ENCODE results near the gene ZNF804A. TPM values are rescaled to one million over a fixed set of nuclear protein-coding genes. Genes with fewer than 3 reads are reported as not detected.

Gene ZNF804A
- total RNA-seq, 3 donors from 2014 or later: under 0.01 to 0.29 (median 0.16) TPM

DNA sequence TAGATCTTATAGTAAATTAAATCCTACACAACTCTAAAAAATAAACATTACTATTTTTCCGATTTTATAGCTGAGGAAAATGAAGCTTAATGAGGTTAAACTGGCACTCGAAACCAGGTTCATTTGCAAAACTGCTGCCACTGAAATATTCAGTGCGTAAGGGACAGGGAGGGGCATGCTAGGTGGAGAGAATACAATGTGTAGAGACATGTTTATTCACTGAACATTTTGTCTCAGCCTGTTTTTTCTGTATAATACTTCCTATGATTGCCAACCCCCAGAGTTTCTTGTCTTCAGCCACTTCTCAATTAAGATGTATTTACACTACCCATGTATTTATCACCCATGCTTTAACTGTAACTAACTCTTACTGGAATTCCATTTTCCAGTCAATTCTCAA is 31.6 kb upstream of the ZNF804A start:
- intact Hi-C loops (cut with DNase I; ENCODE audit: low total_unique reads): no loop called here
- no peak for DNase-seq (ENCODE audit: low spot score in 2 of 2)
- no peak overlapping the region for H3K27ac ChIP-seq
- no peaks in the 10 kb centered on the region for H3K4me1 ChIP-seq
- H3K9me3 ChIP-seq: no peaks in the 10 kb centered on the region
- no peaks in the 10 kb centered on the region for H3K27me3 ChIP-seq
- no peak for TF ChIP-seq POLR2AphosphoS5 (IDR thresholded peaks at IDR 0.05)
- TF ChIP-seq, protein P1, sequence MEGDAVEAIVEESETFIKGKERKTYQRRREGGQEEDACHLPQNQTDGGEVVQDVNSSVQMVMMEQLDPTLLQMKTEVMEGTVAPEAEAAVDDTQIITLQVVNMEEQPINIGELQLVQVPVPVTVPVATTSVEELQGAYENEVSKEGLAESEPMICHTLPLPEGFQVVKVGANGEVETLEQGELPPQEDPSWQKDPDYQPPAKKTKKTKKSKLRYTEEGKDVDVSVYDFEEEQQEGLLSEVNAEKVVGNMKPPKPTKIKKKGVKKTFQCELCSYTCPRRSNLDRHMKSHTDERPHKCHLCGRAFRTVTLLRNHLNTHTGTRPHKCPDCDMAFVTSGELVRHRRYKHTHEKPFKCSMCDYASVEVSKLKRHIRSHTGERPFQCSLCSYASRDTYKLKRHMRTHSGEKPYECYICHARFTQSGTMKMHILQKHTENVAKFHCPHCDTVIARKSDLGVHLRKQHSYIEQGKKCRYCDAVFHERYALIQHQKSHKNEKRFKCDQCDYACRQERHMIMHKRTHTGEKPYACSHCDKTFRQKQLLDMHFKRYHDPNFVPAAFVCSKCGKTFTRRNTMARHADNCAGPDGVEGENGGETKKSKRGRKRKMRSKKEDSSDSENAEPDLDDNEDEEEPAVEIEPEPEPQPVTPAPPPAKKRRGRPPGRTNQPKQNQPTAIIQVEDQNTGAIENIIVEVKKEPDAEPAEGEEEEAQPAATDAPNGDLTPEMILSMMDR (IDR thresholded peaks at IDR 0.05): no peak
- no peak for TF ChIP-seq POLR2A (IDR thresholded peaks at IDR 0.05)
- H3K4me3 ChIP-seq: no peak overlapping the region
- H3K36me3 ChIP-seq: no peaks in the 10 kb centered on the region

DNA sequence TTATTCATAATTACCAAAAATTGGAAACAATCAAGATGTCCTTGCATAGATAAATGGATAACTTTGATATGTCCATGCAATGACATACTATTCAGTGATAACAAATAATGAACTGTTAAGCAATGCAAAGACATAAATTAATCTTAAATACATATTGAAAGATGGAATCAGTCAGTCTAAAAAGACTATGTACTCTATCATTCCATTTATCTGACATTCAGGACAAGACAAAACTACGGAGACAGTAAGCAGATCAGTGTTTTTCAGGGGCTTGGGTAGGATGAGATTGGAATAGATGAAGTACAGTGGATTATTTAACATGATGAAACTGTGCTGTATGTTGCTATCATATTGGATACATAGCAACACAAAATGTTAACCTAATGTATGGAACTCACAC is 21.3 kb upstream of the ZNF804A start:
- Histone ChIP-seq H3K27ac (no peak overlapping the region), H3K4me3 (no peak overlapping the region), H3K27me3 (no peaks in the 10 kb centered on the region), H3K9me3 (no peaks in the 10 kb centered on the region), H3K4me1 (no peaks in the 10 kb centered on the region), H3K36me3 (no peaks in the 10 kb centered on the region)
- no peak for DNase-seq (ENCODE audit: low spot score in 2 of 2)
- intact Hi-C loops (cut with DNase I; ENCODE audit: low total_unique reads): no loop called here
- TF ChIP-seq, protein P1 (IDR thresholded peaks at IDR 0.05): no peak
- no peak for TF ChIP-seq POLR2AphosphoS5 (IDR thresholded peaks at IDR 0.05)
- no peak for TF ChIP-seq POLR2A (IDR thresholded peaks at IDR 0.05)

DNA sequence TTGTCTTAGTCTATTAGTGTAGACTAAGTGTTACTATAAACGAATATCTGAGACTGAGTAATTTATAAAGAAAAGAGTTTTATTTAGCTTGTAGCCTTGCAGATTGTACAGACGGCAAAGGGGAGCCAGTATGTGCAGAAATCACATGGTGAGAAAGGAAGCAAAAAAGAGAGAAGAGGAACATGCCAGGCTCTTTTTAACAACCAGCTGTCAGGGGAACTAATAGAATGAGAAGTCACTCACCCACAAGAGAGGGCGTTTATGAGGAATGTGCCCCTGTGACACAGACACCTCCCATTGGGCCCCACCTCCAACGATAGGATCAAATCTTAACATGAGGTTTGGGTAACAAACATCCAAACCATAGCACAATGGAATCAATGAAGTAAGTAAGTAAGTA is 20.6 kb upstream of the ZNF804A start:
- Histone ChIP-seq H3K27ac (no peak overlapping the region), H3K9me3 (no peaks in the 10 kb centered on the region), H3K4me3 (no peak overlapping the region), H3K27me3 (no peaks in the 10 kb centered on the region), H3K4me1 (no peaks in the 10 kb centered on the region), H3K36me3 (no peaks in the 10 kb centered on the region)
- no peak for DNase-seq (ENCODE audit: low spot score in 2 of 2)
- intact Hi-C loops (cut with DNase I; ENCODE audit: low total_unique reads): no loop called here
- TF ChIP-seq POLR2A (IDR thresholded peaks at IDR 0.05): no peak
- TF ChIP-seq, protein P1 (IDR thresholded peaks at IDR 0.05): no peak
- TF ChIP-seq POLR2AphosphoS5 (IDR thresholded peaks at IDR 0.05): no peak

DNA sequence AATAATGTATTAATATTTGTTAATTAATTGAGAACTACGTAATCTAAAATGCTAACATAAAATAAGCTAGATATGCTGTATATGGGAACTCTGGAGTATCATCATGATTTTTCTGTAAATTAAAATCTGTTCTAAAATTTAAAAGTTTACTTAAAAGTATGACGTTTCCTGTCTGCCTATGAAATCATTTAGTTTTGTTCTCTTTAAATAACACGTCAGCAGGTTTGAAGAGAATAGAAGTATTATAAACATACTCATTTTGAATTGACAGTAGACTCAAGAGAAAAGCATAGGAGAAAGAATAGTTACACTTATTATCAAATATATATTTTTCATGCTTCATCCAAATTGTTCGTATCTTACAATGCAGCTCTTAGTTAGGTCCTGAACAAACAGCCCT is 19.1 kb upstream of the ZNF804A start:
- Histone ChIP-seq H3K4me3 (no peak overlapping the region), H3K27ac (no peak overlapping the region), H3K9me3 (no peaks in the 10 kb centered on the region), H3K36me3 (no peaks in the 10 kb centered on the region), H3K4me1 (no peaks in the 10 kb centered on the region), H3K27me3 (no peaks in the 10 kb centered on the region)
- intact Hi-C loops (cut with DNase I; ENCODE audit: low total_unique reads): no loop called here
- TF ChIP-seq POLR2AphosphoS5 (IDR thresholded peaks at IDR 0.05): no peak
- TF ChIP-seq POLR2A (IDR thresholded peaks at IDR 0.05): no peak
- TF ChIP-seq, protein P1 (IDR thresholded peaks at IDR 0.05): no peak
- DNase-seq (ENCODE audit: low spot score in 2 of 2): no peak

DNA sequence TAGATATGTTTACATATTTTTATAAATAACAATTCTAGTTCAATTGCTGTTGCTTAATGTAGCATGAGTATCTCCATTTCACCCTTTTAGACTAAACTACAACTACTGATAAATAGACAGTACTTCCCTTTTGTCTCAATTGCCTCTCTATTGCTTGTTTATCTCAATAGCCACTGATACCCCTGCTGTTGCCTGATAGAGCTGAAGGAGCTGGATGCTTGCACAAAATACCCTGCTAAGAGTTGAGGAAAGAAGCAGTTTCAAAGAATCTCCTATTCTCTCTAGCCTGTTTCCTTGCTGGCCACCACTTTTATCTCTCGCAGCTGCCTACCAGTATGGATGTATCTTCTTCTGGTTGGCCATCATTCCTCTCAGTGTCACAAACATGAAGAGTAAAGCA is 16.9 kb upstream of the ZNF804A start:
- intact Hi-C loops (cut with DNase I; ENCODE audit: low total_unique reads): no loop called here
- H3K27me3 ChIP-seq: no peaks in the 10 kb centered on the region

More for the DNA sequence above, 16.9 kb upstream of the ZNF804A start:
- H3K27ac ChIP-seq: no peak overlapping the region
- TF ChIP-seq POLR2A (IDR thresholded peaks at IDR 0.05) (no peak), POLR2AphosphoS5 (IDR thresholded peaks at IDR 0.05) (no peak)
- TF ChIP-seq, protein P1 (IDR thresholded peaks at IDR 0.05): no peak
- no peak for DNase-seq (ENCODE audit: low spot score in 2 of 2)
- H3K36me3 ChIP-seq: no peaks in the 10 kb centered on the region
- H3K9me3 ChIP-seq: no peaks in the 10 kb centered on the region
- no peaks in the 10 kb centered on the region for H3K4me1 ChIP-seq
- H3K4me3 ChIP-seq: no peak overlapping the region
